GM10248 (cell line): Measurements from ENCODE around the gene ANXA3.

Experiments used
- CTCF ChIA-PET: fragments of 300-600 bp; sonication (Branson Sonifier 250); formaldehyde crosslinking; extraction: SDS; loops from one replicate; lab custom pipeline; 2021; ENCODE audit warnings: antibody characterized with exemption; lab: Yijun Ruan, JAX
- POLR2A ChIA-PET: fragments of 350-650 bp; sonication (Branson Sonifier 250); formaldehyde crosslinking; extraction: SDS; loops from one replicate; lab custom pipeline; 2020; ENCODE audit warnings: antibody characterized with exemption; lab: Yijun Ruan, JAX
- DNase-seq: peaks from one replicate; pipeline ENCODE4 v3.0.0; 2012; ENCODE audit errors: extremely low spot score
- TF ChIP-seq, protein P1 (sequence below): IDR thresholded peaks from 2 replicates; pipeline ENCODE4 v1.5.1; 2012; ENCODE audit warnings: mild to moderate bottlenecking, low read depth; ENCODE audit errors: extremely low read depth, missing control alignments, control extremely low read depth

Gene ANXA3

DNA sequence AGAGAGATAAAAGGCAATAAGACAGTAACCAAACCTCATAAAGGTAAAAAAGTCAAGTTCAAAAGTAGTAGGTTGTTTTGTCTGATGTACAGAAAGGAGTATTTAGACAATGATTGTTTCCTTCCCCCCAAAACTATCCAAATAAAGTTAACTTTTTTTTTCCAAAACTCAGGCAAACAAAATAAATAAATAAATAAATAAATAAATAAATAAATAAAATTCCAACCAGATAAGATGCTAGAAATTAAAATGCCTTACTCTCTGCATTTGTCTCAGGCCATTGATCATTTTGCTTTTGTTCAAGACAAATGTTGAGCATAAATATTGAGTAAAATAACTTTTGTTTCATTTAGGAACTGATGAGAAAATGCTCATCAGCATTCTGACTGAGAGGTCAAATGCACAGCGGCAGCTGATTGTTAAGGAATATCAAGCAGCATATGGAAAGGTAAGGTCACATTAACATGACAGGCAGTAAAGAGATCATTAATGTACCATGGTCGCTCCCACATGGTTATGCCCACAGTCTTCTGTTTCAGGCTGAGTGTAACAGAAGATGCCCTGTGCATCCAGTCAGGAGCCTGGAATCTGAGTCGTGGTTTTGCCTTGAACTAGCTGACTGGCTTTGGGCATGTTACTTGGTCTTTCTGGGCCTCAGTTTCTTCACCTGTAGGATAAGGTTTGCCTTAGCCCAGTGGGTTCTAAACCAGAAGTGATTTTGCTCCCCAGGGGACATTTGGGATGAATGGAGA is 27.3 kb downstream of the ANXA3 start:
- no peak for DNase-seq
- ChIA-PET POLR2A (no interaction called here), CTCF (no interaction called here)
- TF ChIP-seq, protein P1, sequence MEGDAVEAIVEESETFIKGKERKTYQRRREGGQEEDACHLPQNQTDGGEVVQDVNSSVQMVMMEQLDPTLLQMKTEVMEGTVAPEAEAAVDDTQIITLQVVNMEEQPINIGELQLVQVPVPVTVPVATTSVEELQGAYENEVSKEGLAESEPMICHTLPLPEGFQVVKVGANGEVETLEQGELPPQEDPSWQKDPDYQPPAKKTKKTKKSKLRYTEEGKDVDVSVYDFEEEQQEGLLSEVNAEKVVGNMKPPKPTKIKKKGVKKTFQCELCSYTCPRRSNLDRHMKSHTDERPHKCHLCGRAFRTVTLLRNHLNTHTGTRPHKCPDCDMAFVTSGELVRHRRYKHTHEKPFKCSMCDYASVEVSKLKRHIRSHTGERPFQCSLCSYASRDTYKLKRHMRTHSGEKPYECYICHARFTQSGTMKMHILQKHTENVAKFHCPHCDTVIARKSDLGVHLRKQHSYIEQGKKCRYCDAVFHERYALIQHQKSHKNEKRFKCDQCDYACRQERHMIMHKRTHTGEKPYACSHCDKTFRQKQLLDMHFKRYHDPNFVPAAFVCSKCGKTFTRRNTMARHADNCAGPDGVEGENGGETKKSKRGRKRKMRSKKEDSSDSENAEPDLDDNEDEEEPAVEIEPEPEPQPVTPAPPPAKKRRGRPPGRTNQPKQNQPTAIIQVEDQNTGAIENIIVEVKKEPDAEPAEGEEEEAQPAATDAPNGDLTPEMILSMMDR = no peak

- no peak for DNase-seq
- CTCF ChIA-PET = interaction anchor here (2.6 kb wide), 1 partner anchor 11 kb away, joined by 19 read pairs; no protein-coding TSS in a partner anchor
- POLR2A ChIA-PET = no interaction called here
- TF ChIP-seq, protein P1 = no peak
These were observed 30.0 kb downstream of the ANXA3 start for GRCh38 chr4:78581618-78582017.

- TF ChIP-seq, protein P1 = no peak
- CTCF ChIA-PET = no interaction called here
- POLR2A ChIA-PET = no interaction called here
- DNase-seq = no peak
These were observed 33.4 kb downstream of the ANXA3 start for GRCh38 chr4:78584863-78585547.

- ChIA-PET CTCF (no interaction called here), POLR2A (no interaction called here)
- TF ChIP-seq, protein P1 = no peak
- no peak for DNase-seq
These were observed 34.1 kb downstream of the ANXA3 start for GRCh38 chr4:78585633-78586032.

DNA sequence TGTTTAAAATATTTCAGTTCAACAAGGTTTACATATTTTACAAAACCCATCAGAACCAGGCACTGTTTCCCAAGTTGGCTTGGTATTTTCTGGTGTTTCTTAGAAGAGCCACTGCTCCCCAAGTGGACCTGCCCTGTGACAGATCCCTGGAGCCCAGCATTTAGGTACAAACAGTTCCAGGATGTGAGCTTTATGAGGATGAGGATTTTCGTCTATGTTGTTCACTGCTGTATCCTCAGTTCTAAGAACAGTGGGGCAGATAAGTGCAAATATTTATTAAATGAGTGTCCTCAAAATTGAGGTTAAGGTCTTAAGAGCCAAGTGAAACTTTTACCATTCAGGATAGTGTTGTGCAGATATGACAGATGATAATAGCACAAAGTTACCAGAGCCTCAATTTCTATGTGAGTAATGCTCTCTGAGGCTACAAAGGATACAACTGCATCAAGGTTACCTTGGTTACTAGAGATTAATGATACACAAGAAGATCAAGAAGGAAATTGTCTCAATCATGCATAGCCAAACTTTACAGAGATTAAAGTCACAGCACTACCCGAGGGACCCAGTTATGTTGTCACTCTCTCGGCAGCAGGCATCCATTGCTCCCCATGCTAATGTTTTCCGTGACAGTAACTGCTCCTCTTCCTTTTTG is 37.5 kb downstream of the ANXA3 start:
- POLR2A ChIA-PET = no interaction called here
- TF ChIP-seq, protein P1 = no peak
- CTCF ChIA-PET = interaction anchor here (0.9 kb wide), 1 partner anchor 20 kb away, joined by 3 read pairs; no protein-coding TSS in a partner anchor
- no peak for DNase-seq

DNA sequence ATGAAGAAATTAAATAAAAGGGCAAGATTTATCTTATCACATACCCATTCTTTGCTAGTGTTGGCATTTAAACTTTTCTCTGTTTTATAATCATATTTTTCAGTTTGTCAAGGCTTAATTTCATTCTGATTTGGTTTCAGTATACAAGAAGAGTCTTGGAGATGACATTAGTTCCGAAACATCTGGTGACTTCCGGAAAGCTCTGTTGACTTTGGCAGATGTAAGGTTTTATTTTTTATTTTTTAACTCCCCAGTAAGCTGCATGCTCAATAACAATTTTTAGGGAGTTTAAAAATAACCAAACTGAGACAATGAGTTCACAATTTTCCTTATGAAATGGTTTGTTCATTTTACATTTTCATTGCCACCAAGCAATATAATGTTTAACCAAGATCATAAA is 39.8 kb downstream of the ANXA3 start:
- POLR2A ChIA-PET = no interaction called here
- CTCF ChIA-PET = interaction anchor here (1.4 to 4.6 kb wide), 6 partner anchors 8 to 104 kb away, joined by 3 to 19 read pairs (median 4); no protein-coding TSS in a partner anchor
- DNase-seq = no peak
- TF ChIP-seq, protein P1 = no peak
